HepG2 (cell line): ENCODE data around the gene C5AR1. TPM values are rescaled to one million over a fixed set of nuclear protein-coding genes. Genes with fewer than 3 reads are reported as not detected.
A peak's percentile ranks its signal among the peaks of the same experiment; 100 is the strongest.

ENCODE experiments used
- ARID5B ChIP-seq: IDR thresholded peaks from 2 replicates; pipeline ENCODE4 v1.4.0; 2020; ENCODE audit warnings: mild to moderate bottlenecking, missing genetic modification reagents
- ASH2L ChIP-seq: fragments of 300-600, 200-600 bp; sonication (generic); IDR thresholded peaks from 2 replicates; pipeline ENCODE4 v1.7.0; 2017; ENCODE audit warnings: low read depth, mild to moderate bottlenecking, moderate library complexity, mixed read lengths, low read length; ENCODE audit not compliant: insufficient read length
- CREB1 ChIP-seq, 2 experiments: fragments of 450-650 bp in 1 of 2; IDR thresholded peaks; 2 replicates each; pipeline ENCODE4 v1.6.1; 2016 to 2017; ENCODE audit warnings: control low read depth in 1 of 2, mild to moderate bottlenecking in 1 of 2, missing compliant biosample characterization in 1 of 2, missing genetic modification characterization in 1 of 2
- CREB3 ChIP-seq: sonication (generic); formaldehyde crosslinking; IDR thresholded peaks from 2 replicates; pipeline ENCODE4 v1.5.0; 2020; ENCODE audit warnings: missing genetic modification reagents
- ETV5 ChIP-seq: IDR thresholded peaks from 2 replicates; pipeline ENCODE4 v1.6.1; 2018; ENCODE audit warnings: missing biosample characterization, missing genetic modification reagents, inconsistent platforms, borderline replicate concordance
- GPN1 ChIP-seq: sonication (generic); formaldehyde crosslinking; IDR thresholded peaks from 2 replicates; pipeline ENCODE4 v1.5.1; 2020; ENCODE audit warnings: missing genetic modification reagents, borderline replicate concordance
- ONECUT2 ChIP-seq: sonication (generic); formaldehyde crosslinking; IDR thresholded peaks from 2 replicates; pipeline ENCODE4 v1.4.0; 2020; ENCODE audit warnings: missing genetic modification reagents
- PAXIP1 ChIP-seq: sonication (generic); formaldehyde crosslinking; conservative IDR thresholded peaks from 2 replicates; pipeline ENCODE4 v1.4.0; 2020; ENCODE audit warnings: mild to moderate bottlenecking, missing genetic modification reagents, moderate library complexity
- RFX1 ChIP-seq: fragments of 450-650 bp; IDR thresholded peaks from 2 replicates; pipeline ENCODE4 v1.6.1; 2017
- SRY ChIP-seq: sonication (generic); formaldehyde crosslinking; IDR thresholded peaks from 2 replicates; pipeline ENCODE4 v1.8.0; 2022; ENCODE audit warnings: mild to moderate bottlenecking, missing genetic modification reagents
- THAP7 ChIP-seq: sonication (generic); formaldehyde crosslinking; IDR thresholded peaks from 2 replicates; pipeline ENCODE4 v1.8.1; 2023; ENCODE audit warnings: mild to moderate bottlenecking, missing genetic modification reagents
- ZBTB21 ChIP-seq: sonication (generic); formaldehyde crosslinking; IDR thresholded peaks from 2 replicates; pipeline ENCODE4 v1.4.0; 2020; ENCODE audit warnings: missing genetic modification reagents
- ZNF281 ChIP-seq: sonication (generic); formaldehyde crosslinking; IDR thresholded peaks from 2 replicates; pipeline ENCODE4 v1.4.0; 2020; ENCODE audit warnings: missing genetic modification reagents, borderline replicate concordance
- polyA plus RNA-seq, 8 experiments: library from polyadenylated mRNA; depleted of rRNA in 3 of 8; stranded (reverse) in 7 of 8; unstranded in 1 of 8; fragments of >200 nt; fragmentation: Illumina TruSeq in 4 of 8; extraction: Trizol in 4 of 8; gene quantifications; 2 replicates each; pipeline versions ENCODE4 v1.2.1 to v1.2.3, GENCODE V29; 2011 to 2016; ENCODE audit warnings: low read depth in 4 of 8, missing spikeins in 1 of 8, mixed read lengths in 1 of 8; ENCODE audit not compliant: insufficient read depth in 1 of 8
- total RNA-seq, 5 experiments: library from RNA; depleted of rRNA; stranded (reverse); fragments of >200 nt; fragmentation: Illumina TruSeq; extraction: Trizol; gene quantifications; 2 replicates each; pipeline ENCODE4 v1.2.3, GENCODE V29; 2016; ENCODE audit warnings: low read depth in 1 of 5

The C5AR1 gene
- total and polyA plus RNA-seq, 2 of the 13 experiments (the other 11 are each of a cell fraction or from before 2014, with no cell fraction given), result 0.07 to 1.6 TPM

GRCh38 chr19:47348819-47349795, 39.4 kb downstream of the C5AR1 start, which contains the start of gene DHX34 (continued):
- TF ChIP-seq RFX1, result no peak
- no peak for TF ChIP-seq GPN1
- peak; percentile 27; the same call in 1 of the 2 replicates for TF ChIP-seq THAP7 (CRISPR knock-in tag)
- no peak for TF ChIP-seq CREB3 (CRISPR knock-in tag)
- no peak for TF ChIP-seq SRY (CRISPR knock-in tag)
- TF ChIP-seq ZNF281, result 0 out of 2 replicates have a peak, but pooled peaks have one; percentile 4
- peak; percentile 62; the same call in 1 of the 2 replicates for TF ChIP-seq ETV5 (CRISPR knock-in tag)
- peak; percentile 45; the same call in 1 of the 2 replicates for TF ChIP-seq PAXIP1
- peak; percentile 45; the same call in 1 of the 2 replicates for TF ChIP-seq ARID5B (CRISPR knock-in tag)
- TF ChIP-seq ASH2L, result peak; percentile 65
- TF ChIP-seq ONECUT2 (CRISPR knock-in tag), result no peak
- no peak for TF ChIP-seq ZBTB21 (CRISPR knock-in tag)
- TF ChIP-seq CREB1 (IDR thresholded peaks at IDR 0.05), result peak; percentile 49; the same call in 1 of the 2 replicates
- no peak for TF ChIP-seq CREB1 (CRISPR knock-in tag; IDR thresholded peaks at IDR 0.05)
